ENCODE measurements around the gene NUAK1.

NUAK1 gene

GRCh38 chr12:106130474-106131113, 8.2 kb downstream of the NUAK1 start:
- no peak overlapping the region for H3K27ac Mint-ChIP-seq
- H3K4me1 Mint-ChIP-seq (ENCODE audit: low read depth): peaks cover 5% of the 10 kb centered on the region
- H3K9me3 Mint-ChIP-seq: no peaks in the 10 kb centered on the region
- no peak overlapping the region for H3K4me3 Mint-ChIP-seq
- no peaks in the 10 kb centered on the region for H3K36me3 Mint-ChIP-seq (ENCODE audit: low read depth)
- intact Hi-C loops (cut with micrococcal nuclease): no loop called here
- H3K27me3 Mint-ChIP-seq: peaks cover 40% of the 10 kb centered on the region

GRCh38 chr12:106128585-106129328, 10.0 kb downstream of the NUAK1 start:
- H3K9me3 Mint-ChIP-seq: no peaks in the 10 kb centered on the region
- H3K27me3 Mint-ChIP-seq: peaks cover 37% of the 10 kb centered on the region
- H3K4me3 Mint-ChIP-seq: no peak overlapping the region
- no peak overlapping the region for H3K27ac Mint-ChIP-seq
- intact Hi-C loops (cut with micrococcal nuclease): no loop called here
- no peaks in the 10 kb centered on the region for H3K36me3 Mint-ChIP-seq (ENCODE audit: low read depth)
- peaks cover 5% of the 10 kb centered on the region for H3K4me1 Mint-ChIP-seq (ENCODE audit: low read depth)

- Mint-ChIP-seq H3K27ac (no peak overlapping the region), H3K27me3 (peaks cover 31% of the 10 kb centered on the region), H3K36me3 (ENCODE audit: low read depth) (no peaks in the 10 kb centered on the region), H3K4me3 (no peak overlapping the region), H3K4me1 (ENCODE audit: low read depth) (peaks cover 5% of the 10 kb centered on the region), H3K9me3 (no peaks in the 10 kb centered on the region)
- intact Hi-C loops (cut with micrococcal nuclease): no loop called here
Measured at GRCh38 chr12:106127338-106128126, 11.2 kb downstream of the NUAK1 start.

GRCh38 chr12:106126441-106127337, 12.1 kb downstream of the NUAK1 start:
- Mint-ChIP-seq H3K4me1 (ENCODE audit: low read depth) (peaks cover 5% of the 10 kb centered on the region), H3K36me3 (ENCODE audit: low read depth) (no peaks in the 10 kb centered on the region), H3K9me3 (no peaks in the 10 kb centered on the region), H3K4me3 (no peak overlapping the region), H3K27me3 (peaks cover 29% of the 10 kb centered on the region), H3K27ac (no peak overlapping the region)
- intact Hi-C loops (cut with micrococcal nuclease): no loop called here

- H3K27ac Mint-ChIP-seq: no peak overlapping the region
- no peaks in the 10 kb centered on the region for H3K36me3 Mint-ChIP-seq (ENCODE audit: low read depth)
- peaks cover 32% of the 10 kb centered on the region for H3K27me3 Mint-ChIP-seq
- peaks cover 5% of the 10 kb centered on the region for H3K4me1 Mint-ChIP-seq (ENCODE audit: low read depth)
- no peak overlapping the region for H3K4me3 Mint-ChIP-seq
- no peaks in the 10 kb centered on the region for H3K9me3 Mint-ChIP-seq
- intact Hi-C loops (cut with micrococcal nuclease): no loop called here
Measured at GRCh38 chr12:106125351-106126095, 13.2 kb downstream of the NUAK1 start.

- intact Hi-C loops (cut with micrococcal nuclease): no loop called here
- H3K4me3 Mint-ChIP-seq: no peak overlapping the region
- H3K27ac Mint-ChIP-seq: no peak overlapping the region
Measured at GRCh38 chr12:106123551-106124081, 15.1 kb downstream of the NUAK1 start.

GRCh38 chr12:106123110-106123509, 15.6 kb downstream of the NUAK1 start:
- Mint-ChIP-seq H3K27ac (no peak overlapping the region), H3K9me3 (no peaks in the 10 kb centered on the region), H3K36me3 (ENCODE audit: low read depth) (no peaks in the 10 kb centered on the region), H3K4me3 (no peak overlapping the region), H3K4me1 (ENCODE audit: low read depth) (peaks cover 1% of the 10 kb centered on the region), H3K27me3 (peaks cover 32% of the 10 kb centered on the region)
- intact Hi-C loops (cut with micrococcal nuclease): no loop called here

More at GRCh38 chr12:106123551-106124081, 15.1 kb downstream of the NUAK1 start:
- peaks cover 31% of the 10 kb centered on the region for H3K27me3 Mint-ChIP-seq
- H3K36me3 Mint-ChIP-seq (ENCODE audit: low read depth): no peaks in the 10 kb centered on the region
- H3K4me1 Mint-ChIP-seq (ENCODE audit: low read depth): peaks cover 5% of the 10 kb centered on the region
- no peaks in the 10 kb centered on the region for H3K9me3 Mint-ChIP-seq

- Mint-ChIP-seq H3K27me3 (peaks cover 28% of the 10 kb centered on the region), H3K4me1 (ENCODE audit: low read depth) (no peaks in the 10 kb centered on the region), H3K27ac (no peak overlapping the region), H3K4me3 (no peak overlapping the region), H3K9me3 (no peaks in the 10 kb centered on the region), H3K36me3 (ENCODE audit: low read depth) (no peaks in the 10 kb centered on the region)
- intact Hi-C loops (cut with micrococcal nuclease): no loop called here
Measured at GRCh38 chr12:106122004-106122403, 16.8 kb downstream of the NUAK1 start.

GRCh38 chr12:106120519-106121105, 18.1 kb downstream of the NUAK1 start:
- Mint-ChIP-seq H3K9me3 (no peaks in the 10 kb centered on the region), H3K4me3 (no peak overlapping the region), H3K27ac (no peak overlapping the region), H3K27me3 (peaks cover 21% of the 10 kb centered on the region), H3K4me1 (ENCODE audit: low read depth) (no peaks in the 10 kb centered on the region), H3K36me3 (ENCODE audit: low read depth) (no peaks in the 10 kb centered on the region)
- intact Hi-C loops (cut with micrococcal nuclease): no loop called here

GRCh38 chr12:106119301-106119700, 19.5 kb downstream of the NUAK1 start:
- intact Hi-C loops (cut with micrococcal nuclease): no loop called here
- Mint-ChIP-seq H3K27ac (no peak overlapping the region), H3K4me1 (ENCODE audit: low read depth) (no peaks in the 10 kb centered on the region), H3K9me3 (no peaks in the 10 kb centered on the region), H3K36me3 (ENCODE audit: low read depth) (no peaks in the 10 kb centered on the region), H3K27me3 (peaks cover 19% of the 10 kb centered on the region), H3K4me3 (no peak overlapping the region)

- peaks cover 15% of the 10 kb centered on the region for H3K27me3 Mint-ChIP-seq
- H3K4me1 Mint-ChIP-seq (ENCODE audit: low read depth): peaks cover 3% of the 10 kb centered on the region
- no peak overlapping the region for H3K27ac Mint-ChIP-seq
- H3K4me3 Mint-ChIP-seq: no peak overlapping the region
- H3K9me3 Mint-ChIP-seq: no peaks in the 10 kb centered on the region
- intact Hi-C loops (cut with micrococcal nuclease): no loop called here
- no peaks in the 10 kb centered on the region for H3K36me3 Mint-ChIP-seq (ENCODE audit: low read depth)
Measured at GRCh38 chr12:106118381-106119130, 20.2 kb downstream of the NUAK1 start.

GRCh38 chr12:106115440-106115839, 23.3 kb downstream of the NUAK1 start:
- Mint-ChIP-seq H3K27ac (no peak overlapping the region), H3K36me3 (ENCODE audit: low read depth) (no peaks in the 10 kb centered on the region), H3K4me3 (no peak overlapping the region), H3K9me3 (no peaks in the 10 kb centered on the region), H3K4me1 (ENCODE audit: low read depth) (peaks cover 17% of the 10 kb centered on the region), H3K27me3 (peaks cover 13% of the 10 kb centered on the region)
- intact Hi-C loops (cut with micrococcal nuclease): no loop called here
